Astrocyte (in vitro differentiated cells and primary cell): Measurements from ENCODE around the gene ADGRB3.

Experiments used
- CTCF ChIP-seq: IDR thresholded peaks from 2 replicates; pipeline ENCODE4 v1.5.1; 2011; ENCODE audit warnings: low read depth, mild to moderate bottlenecking, inconsistent platforms, low read length, moderate library complexity; ENCODE audit not compliant: insufficient read depth
- EZH2 ChIP-seq: IDR thresholded peaks from 2 replicates; pipeline ENCODE4 v1.6.1; 2012; ENCODE audit warnings: mild to moderate bottlenecking, low read length, inconsistent platforms; ENCODE audit not compliant: insufficient read depth

- TF ChIP-seq CTCF, result no peak
- TF ChIP-seq EZH2, result no peak
Observed at GRCh38 chr6:69279805-69280204, 644.7 kb downstream of the ADGRB3 start.
